ENCODE measurements around the gene MYH11.
A peak's percentile ranks its signal among the peaks of the same experiment; 100 is the strongest.
"Not testable (repeated sequence)": the region's sequence is repeated elsewhere in the genome, so short reads cannot be mapped to it uniquely, and the experiment has no call there.

MYH11 gene

DNA sequence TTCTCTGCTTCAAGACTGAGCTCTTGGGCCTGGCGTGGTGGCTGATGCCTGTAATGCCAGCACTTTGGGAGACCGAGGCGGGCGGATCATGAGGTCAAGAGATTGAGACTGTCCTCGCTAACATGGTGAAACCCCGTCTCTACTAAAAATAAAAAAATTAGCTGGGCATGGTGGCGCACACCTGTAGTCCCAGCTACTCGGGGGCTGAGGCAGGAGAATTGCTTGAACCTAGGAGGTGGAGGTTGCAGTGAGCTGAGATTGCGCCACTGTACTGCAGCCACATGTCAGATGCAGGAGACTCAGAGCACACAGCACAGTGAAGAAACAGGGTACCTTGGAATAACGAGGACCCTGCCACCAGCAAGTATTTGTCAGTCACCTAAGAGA lies 184.7 kb downstream of the MYH11 start:
- DNase-seq (ENCODE audit: low read depth in 2 of 2): not testable (repeated sequence)

DNA sequence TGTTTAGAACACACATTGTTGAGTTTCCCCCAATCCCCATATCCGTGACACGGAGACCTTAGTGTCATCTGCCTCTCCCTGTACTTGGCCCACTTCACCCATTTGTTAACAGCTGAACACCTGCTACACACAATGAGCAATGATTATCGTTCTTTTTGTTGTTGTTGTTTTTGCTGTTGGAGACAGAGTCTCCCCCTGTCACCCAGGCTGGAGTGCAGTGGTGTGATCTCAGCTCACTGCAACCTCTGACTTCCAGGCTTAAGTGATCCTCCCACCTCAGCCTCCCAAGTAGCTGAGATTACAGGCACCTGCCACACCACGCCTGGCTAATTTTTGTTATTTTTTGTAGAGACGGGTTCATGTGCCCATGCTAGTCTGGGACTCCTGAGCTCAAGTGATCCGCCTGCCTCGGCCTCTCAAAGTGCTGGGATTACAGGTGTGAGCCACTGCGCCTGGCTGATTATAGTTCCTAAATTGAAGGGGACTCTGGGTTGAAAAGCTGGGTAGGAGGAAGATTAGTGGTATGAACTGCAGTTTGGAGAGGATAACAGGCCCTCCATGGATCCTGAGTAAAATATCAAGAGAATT lies 185.2 kb downstream of the MYH11 start:
- no peak for DNase-seq (ENCODE audit: low read depth in 2 of 2)

DNA sequence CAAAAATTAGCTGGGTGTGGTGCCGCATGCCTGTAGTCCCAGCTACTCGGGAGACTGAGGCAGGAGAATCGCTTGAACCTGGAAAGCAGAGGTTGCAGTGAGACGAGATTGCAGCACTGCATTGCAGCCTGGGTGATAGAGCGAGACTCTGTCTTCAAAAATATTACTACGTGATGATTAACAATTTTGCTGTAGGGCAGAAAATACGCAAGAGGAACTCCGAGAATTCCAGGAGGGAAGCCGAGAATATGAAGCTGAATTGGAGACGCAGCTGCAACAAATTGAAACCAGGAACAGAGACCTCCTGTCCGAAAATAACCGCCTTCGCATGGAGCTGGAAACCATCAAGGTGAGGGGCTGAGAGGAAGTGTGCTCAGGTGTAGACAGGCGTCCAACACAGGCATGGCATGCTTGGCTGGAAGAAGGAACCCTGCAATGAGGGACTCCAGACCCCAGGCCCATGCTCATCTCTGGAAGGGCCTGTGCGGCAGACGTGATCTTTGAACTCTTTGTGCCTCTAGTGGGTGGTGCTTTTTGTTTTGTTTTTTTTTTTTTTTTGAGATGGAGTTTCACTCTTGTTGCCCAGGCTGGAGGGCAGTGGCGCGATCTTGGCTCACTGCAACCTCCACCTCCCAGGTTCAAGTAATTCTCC lies 189.6 kb downstream of the MYH11 start:
- DNase-seq (ENCODE audit: low read depth in 2 of 2): no peak

DNA sequence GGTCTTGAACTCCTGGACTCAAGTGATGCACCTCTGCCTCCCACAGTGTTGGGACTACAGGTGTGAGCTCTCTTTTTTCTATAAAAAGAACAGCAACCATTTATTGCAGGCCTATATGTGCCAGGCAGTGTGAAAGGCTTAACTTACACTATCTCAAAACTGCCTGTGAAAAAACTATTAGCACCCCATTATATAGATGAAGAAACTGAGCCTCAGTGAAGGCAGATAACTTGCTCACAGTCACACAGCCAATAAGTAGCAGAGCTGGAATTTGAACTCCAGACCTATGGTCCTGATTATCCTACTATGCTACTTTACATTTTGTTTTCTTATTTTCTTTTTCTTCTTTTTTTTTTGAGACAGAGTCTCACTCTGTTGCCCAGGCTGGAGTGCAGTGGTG lies 191.7 kb downstream of the MYH11 start:
- no peak for DNase-seq (ENCODE audit: low read depth in 2 of 2)

DNA sequence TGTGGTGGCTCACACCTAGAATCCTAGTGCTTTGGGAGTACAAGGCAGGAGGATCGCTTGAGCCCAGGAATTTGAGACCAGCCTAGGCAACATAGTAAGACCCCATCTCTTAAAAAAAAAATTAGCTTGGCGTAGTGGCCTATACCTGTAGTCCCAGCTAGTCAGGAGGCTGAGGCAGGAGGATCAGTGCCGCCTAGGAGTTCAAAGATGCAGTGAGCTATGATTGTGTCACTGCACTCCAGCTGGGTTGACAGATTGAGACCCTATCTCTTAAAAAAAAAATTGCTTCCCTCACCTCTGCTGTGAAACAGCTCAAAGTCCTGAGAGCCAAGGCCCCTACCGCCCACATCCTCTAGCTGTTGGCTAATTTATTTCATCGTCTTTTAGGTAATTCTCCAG lies 196.6 kb downstream of the MYH11 start:
- DNase-seq (ENCODE audit: low read depth in 2 of 2): no peak

DNA sequence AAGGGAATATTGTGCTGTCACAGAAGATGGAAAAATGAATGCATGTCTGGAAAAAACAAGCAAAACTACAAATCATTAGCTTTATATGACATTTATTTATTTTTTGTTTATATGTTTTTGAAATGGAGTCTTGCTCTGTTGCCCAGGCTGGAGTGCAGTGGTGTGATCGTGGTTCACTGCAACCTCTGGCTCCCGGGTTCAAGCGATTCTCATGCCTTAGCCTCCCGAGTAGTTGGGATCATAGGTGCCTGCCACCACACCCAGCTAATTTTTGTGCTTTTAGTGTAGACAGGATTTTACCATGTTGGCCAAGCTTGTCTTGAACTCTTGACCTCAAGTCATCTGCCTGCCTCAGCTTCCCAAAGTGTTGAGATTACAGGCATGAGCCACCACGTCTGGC lies 198.3 kb downstream of the MYH11 start:
- no peak for DNase-seq (ENCODE audit: low read depth in 2 of 2)

DNA sequence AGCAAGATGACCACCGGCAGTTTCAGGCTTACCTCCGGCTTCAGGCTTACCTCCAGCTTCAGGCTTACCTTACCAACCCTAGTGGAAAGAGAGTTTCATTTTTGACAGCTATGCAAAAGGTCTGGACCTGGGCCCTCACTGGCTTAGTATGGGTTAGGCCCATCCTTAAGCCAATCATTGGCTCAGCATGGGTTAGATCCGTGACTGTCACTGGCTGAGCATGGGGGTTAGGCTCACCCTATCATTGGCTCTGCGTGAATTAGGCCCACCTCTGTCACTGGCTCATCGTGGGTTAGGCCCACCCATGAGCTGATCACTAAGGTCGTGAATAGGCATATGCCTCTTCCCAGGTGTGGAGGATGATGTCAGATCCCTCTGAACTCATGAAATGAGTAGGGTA lies 198.7 kb downstream of the MYH11 start:
- DNase-seq (ENCODE audit: low read depth in 2 of 2): no peak

DNA sequence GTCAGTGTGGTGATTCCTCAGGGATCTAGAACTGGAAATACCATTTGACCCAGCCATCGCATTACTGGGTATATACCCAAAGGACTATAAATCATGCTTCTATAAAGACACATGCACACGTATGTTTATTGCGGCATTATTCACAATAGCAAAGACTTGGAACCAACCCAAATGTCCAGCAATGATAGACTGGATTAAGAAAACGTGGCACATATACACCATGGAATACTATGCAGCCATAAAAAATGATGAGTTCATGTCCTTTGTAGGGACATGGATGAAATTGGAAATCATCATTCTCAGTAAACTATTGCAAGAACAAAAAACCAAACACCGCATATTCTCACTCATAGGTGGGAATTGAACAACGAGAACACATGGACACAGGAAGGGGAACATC lies 201.3 kb downstream of the MYH11 start:
- not testable (repeated sequence) for DNase-seq (ENCODE audit: low read depth in 2 of 2)

DNA sequence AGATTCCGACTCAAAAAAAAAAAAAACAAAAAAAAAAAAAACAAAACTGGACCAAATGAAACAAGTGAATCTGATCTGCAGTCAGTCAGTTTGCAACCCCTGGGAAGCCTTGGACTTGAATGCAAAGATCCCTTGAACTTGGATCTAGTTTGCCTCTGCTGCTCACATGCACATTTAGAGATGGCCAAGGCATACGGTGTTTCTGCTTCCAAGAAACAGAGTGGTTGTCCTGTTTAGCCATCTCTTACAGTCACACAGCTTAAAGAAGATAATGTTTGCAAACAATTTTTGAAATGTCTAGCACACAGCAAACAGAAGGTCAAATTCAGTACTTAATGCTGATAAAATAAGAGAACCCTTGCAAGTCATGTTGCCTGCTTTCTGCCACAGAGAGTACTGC lies 202.2 kb downstream of the MYH11 start:
- no peak for DNase-seq (ENCODE audit: low read depth in 2 of 2)

DNA sequence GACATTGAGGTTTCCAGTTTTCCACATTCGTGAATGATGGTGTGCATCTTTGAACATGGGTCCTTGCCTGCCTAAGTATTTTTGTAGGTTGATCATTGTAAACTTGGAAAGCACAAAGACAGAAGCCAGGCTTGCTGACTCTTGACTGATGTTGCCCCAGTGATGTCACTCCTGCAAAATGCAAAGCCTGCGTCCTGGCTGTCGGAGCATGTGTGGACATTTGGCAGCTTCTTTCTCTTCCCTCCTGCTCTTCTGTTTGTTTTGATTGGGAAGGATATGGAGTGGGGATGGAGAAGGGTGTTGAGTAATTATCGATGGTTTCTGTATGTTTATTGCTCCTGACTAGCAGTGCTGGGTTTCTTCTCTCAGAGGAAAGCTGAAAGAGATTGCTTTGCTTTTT lies 203.6 kb downstream of the MYH11 start:
- peak; percentile 50 to 70 for DNase-seq (ENCODE audit: low read depth in 2 of 2)

All from fibroblast of skin of left biceps (primary cell).